Fibroblast of lung (primary cell): Measurements from ENCODE around the gene GPR84. TPM values are rescaled to one million over a fixed set of nuclear protein-coding genes. Genes with fewer than 3 reads are reported as not detected.

Experiments used
- DNase-seq, 2 donors: peaks; one replicate each; pipeline versions ENCODE4 v3.0.0 to v3.0.0-alpha.2; 2010; ENCODE audit warnings: low read depth in 2 of 2
- H2AFZ ChIP-seq: 2 replicates; pipeline ENCODE4 v1.5.1; 2012; ENCODE audit warnings: low read length, control low read depth, inconsistent platforms
- H3K27ac ChIP-seq: 2 replicates; pipeline ENCODE4 v1.5.1; 2011; ENCODE audit warnings: low read length, control low read depth; ENCODE audit not compliant: insufficient read depth
- H3K27me3 ChIP-seq: 2 replicates; pipeline ENCODE4 v1.5.1; 2011; ENCODE audit warnings: mild to moderate bottlenecking, low read length; ENCODE audit not compliant: control insufficient read depth, insufficient read depth
- H3K36me3 ChIP-seq: 2 replicates; pipeline ENCODE4 v1.5.1; 2011; ENCODE audit warnings: low read length; ENCODE audit not compliant: control insufficient read depth, insufficient read depth
- H3K4me1 ChIP-seq: 2 replicates; pipeline ENCODE4 v1.5.1; 2011; ENCODE audit warnings: low read length; ENCODE audit not compliant: control insufficient read depth, insufficient read depth; ENCODE audit errors: extremely low read depth
- H3K4me2 ChIP-seq: 2 replicates; pipeline ENCODE4 v1.5.1; 2011; ENCODE audit warnings: low read length, control low read depth; ENCODE audit not compliant: insufficient read depth; ENCODE audit errors: extremely low read depth
- H3K4me3 ChIP-seq, 4 experiments: fragments of 200-600 bp in 1 of 4; sonication (generic) in 1 of 4; replicated peaks in 1 of 4; 2 replicates each; pipeline ENCODE4 v1.5.1; 2011 to 2016; ENCODE audit warnings: low read length in 4 of 4, low read depth in 3 of 4, mild to moderate bottlenecking in 3 of 4, control low read depth in 2 of 4, inconsistent platforms in 1 of 4, mixed read lengths in 1 of 4; ENCODE audit not compliant: insufficient read depth in 1 of 4; ENCODE audit errors: control extremely low read depth in 1 of 4
- H3K79me2 ChIP-seq: 2 replicates; pipeline ENCODE4 v1.5.1; 2012; ENCODE audit warnings: mild to moderate bottlenecking, low read length, inconsistent platforms; ENCODE audit not compliant: control insufficient read depth, insufficient read depth
- H3K9ac ChIP-seq: 2 replicates; pipeline ENCODE4 v1.5.1; 2011; ENCODE audit warnings: mild to moderate bottlenecking, low read length, control low read depth; ENCODE audit not compliant: insufficient read depth
- H3K9me3 ChIP-seq: 2 replicates; pipeline ENCODE4 v1.5.1; 2012; ENCODE audit warnings: low read depth, low read length; ENCODE audit not compliant: control insufficient read depth, insufficient read depth
- H4K20me1 ChIP-seq: 2 replicates; pipeline ENCODE4 v1.5.1; 2011; ENCODE audit warnings: low read length; ENCODE audit not compliant: control insufficient read depth, insufficient read depth; ENCODE audit errors: extremely low read depth
- CTCF ChIP-seq, 2 donors: IDR thresholded peaks in 1 of 2; conservative IDR thresholded peaks in 1 of 2; 1 replicate in 1 of 2; 2 replicates in 1 of 2; pipeline ENCODE4 v1.5.1; 2011 to 2012; ENCODE audit warnings: low read length in 2 of 2, control low read depth in 1 of 2, inconsistent platforms in 1 of 2, low read depth in 1 of 2, mild to moderate bottlenecking in 1 of 2
- EZH2 ChIP-seq: IDR thresholded peaks from 2 replicates; pipeline ENCODE4 v1.5.1; 2012; ENCODE audit warnings: low read length, control low read depth, mild to moderate bottlenecking; ENCODE audit errors: missing control alignments
- polyA plus RNA-seq, 2 donors: library from polyadenylated mRNA; depleted of rRNA in 1 of 2; stranded (reverse) in 1 of 2; unstranded in 1 of 2; fragments of >200 nt; gene quantifications; 2 replicates each; pipeline ENCODE4 v1.2.1, GENCODE V29; 2011 to 2012; ENCODE audit warnings: missing spikeins in 1 of 2
- total RNA-seq: library from RNA; depleted of rRNA; stranded (reverse); fragments of >200 nt; gene quantifications from 2 replicates; pipeline ENCODE4 v1.2.1, GENCODE V29; 2014

Gene GPR84
- total and polyA plus RNA-seq, 2 donors (not counting 1 experiment from before 2014, with no cell fraction given), result 0.03 TPM; not detected in 1

- H3K36me3 ChIP-seq, result peaks cover 19% of the 10 kb centered on the region
- H3K27ac ChIP-seq, result no peak overlapping the region
- no peaks in the 10 kb centered on the region for H3K9me3 ChIP-seq
- no peak overlapping the region for H3K9ac ChIP-seq
- no peak overlapping the region for H2AFZ ChIP-seq
- H3K4me3 ChIP-seq, result no peak overlapping the region
- H3K27me3 ChIP-seq, result no peaks in the 10 kb centered on the region
- TF ChIP-seq EZH2 (no peak), CTCF (conservative IDR thresholded peaks at IDR 0.05 in 1 of 2, IDR thresholded peaks at IDR 0.05 in 1 of 2; ENCODE audit: low read depth in 1 of 2, low read length in 2 of 2) (no peak)
- no peaks in the 10 kb centered on the region for H4K20me1 ChIP-seq
- H3K4me1 ChIP-seq, result peaks cover 14% of the 10 kb centered on the region
- no peak overlapping the region for H3K4me2 ChIP-seq
- H3K79me2 ChIP-seq, result no peaks in the 10 kb centered on the region
- no peak for DNase-seq
Observed at GRCh38 chr12:54349679-54350078, 14.6 kb downstream of the GPR84 start.

GRCh38 chr12:54349036-54349435 is 15.2 kb downstream of the GPR84 start:
- TF ChIP-seq CTCF (conservative IDR thresholded peaks at IDR 0.05 in 1 of 2, IDR thresholded peaks at IDR 0.05 in 1 of 2; ENCODE audit: low read depth in 1 of 2, low read length in 2 of 2) (no peak), EZH2 (no peak)

GRCh38 chr12:54341378-54342300 is 22.6 kb downstream of the GPR84 start:
- H3K79me2 ChIP-seq, result peaks cover 19% of the 10 kb centered on the region
- TF ChIP-seq EZH2 (no peak), CTCF (conservative IDR thresholded peaks at IDR 0.05 in 1 of 2, IDR thresholded peaks at IDR 0.05 in 1 of 2; ENCODE audit: low read depth in 1 of 2, low read length in 2 of 2) (no peak)

More at GRCh38 chr12:54349036-54349435, 15.2 kb downstream of the GPR84 start:
- no peaks in the 10 kb centered on the region for H4K20me1 ChIP-seq
- H2AFZ ChIP-seq, result no peak overlapping the region
- H3K27ac ChIP-seq, result no peak overlapping the region
- no peak overlapping the region for H3K4me3 ChIP-seq
- H3K79me2 ChIP-seq, result no peaks in the 10 kb centered on the region
- H3K27me3 ChIP-seq, result no peaks in the 10 kb centered on the region
- H3K36me3 ChIP-seq, result peaks cover 19% of the 10 kb centered on the region
- peaks cover 14% of the 10 kb centered on the region for H3K4me1 ChIP-seq
- H3K9ac ChIP-seq, result no peak overlapping the region
- no peak overlapping the region for H3K4me2 ChIP-seq
- no peaks in the 10 kb centered on the region for H3K9me3 ChIP-seq
- no peak for DNase-seq

More at GRCh38 chr12:54341378-54342300, 22.6 kb downstream of the GPR84 start:
- H2AFZ ChIP-seq, result no peak overlapping the region
- H3K4me1 ChIP-seq, result peaks cover 18% of the 10 kb centered on the region
- no peaks in the 10 kb centered on the region for H4K20me1 ChIP-seq
- H3K27ac ChIP-seq, result no peak overlapping the region
- H3K9ac ChIP-seq, result no peak overlapping the region
- no peaks in the 10 kb centered on the region for H3K27me3 ChIP-seq
- no peaks in the 10 kb centered on the region for H3K9me3 ChIP-seq
- peak in 1 of 2 donors; percentile 84 for DNase-seq
- no peak overlapping the region for H3K4me2 ChIP-seq
- H3K36me3 ChIP-seq, result peaks cover 10% of the 10 kb centered on the region
- no peak overlapping the region for H3K4me3 ChIP-seq
